ENCODE results near the gene EFCAB6.

EFCAB6 gene

GRCh38 chr22:43550672-43551071, 261.4 kb downstream of the EFCAB6 start:
- no peaks in the 10 kb centered on the region for H3F3A ChIP-seq (ENCODE audit: insufficient read depth, low read length)
- no peaks in the 10 kb centered on the region for H3K27me3 ChIP-seq (ENCODE audit: insufficient read depth, low read length)
- no peak overlapping the region for H3K4me3 ChIP-seq (ENCODE audit: low read depth, low read length, poor library complexity, severe bottlenecking)
- H4K20me1 ChIP-seq (ENCODE audit: insufficient read depth, low read length), result no peaks in the 10 kb centered on the region
- H3K27ac ChIP-seq (ENCODE audit: low read depth, low read length, poor library complexity, severe bottlenecking), result no peak overlapping the region
- H3K9me2 ChIP-seq (ENCODE audit: low read depth, low read length), result no peaks in the 10 kb centered on the region
- no peak overlapping the region for H2AFZ ChIP-seq (ENCODE audit: low read length)
- no peak for TF ChIP-seq EZH2 (IDR thresholded peaks at IDR 0.05; ENCODE audit: borderline replicate concordance, low read length)
- TF ChIP-seq CTCF (IDR thresholded peaks at IDR 0.05; ENCODE audit: low read length), result no peak
- H3K9ac ChIP-seq (ENCODE audit: low read length), result no peak overlapping the region
- no peaks in the 10 kb centered on the region for H3K9me3 ChIP-seq (ENCODE audit: low read length)
- H3K36me3 ChIP-seq (ENCODE audit: insufficient read depth, low read length), result no peaks in the 10 kb centered on the region
- H3K4me1 ChIP-seq (ENCODE audit: insufficient read depth, low read length, severe bottlenecking), result no peaks in the 10 kb centered on the region
- H3K79me2 ChIP-seq (ENCODE audit: insufficient read depth, low read length), result no peaks in the 10 kb centered on the region
- no peak overlapping the region for H3K4me2 ChIP-seq (ENCODE audit: low read length)

- Histone ChIP-seq H3K4me2 (ENCODE audit: low read length) (no peak overlapping the region), H3K27ac (ENCODE audit: low read depth, low read length, poor library complexity, severe bottlenecking) (no peak overlapping the region), H3K9me3 (ENCODE audit: low read length) (no peaks in the 10 kb centered on the region), H3K4me1 (ENCODE audit: insufficient read depth, low read length, severe bottlenecking) (no peaks in the 10 kb centered on the region), H4K20me1 (ENCODE audit: insufficient read depth, low read length) (no peaks in the 10 kb centered on the region), H3K79me2 (ENCODE audit: insufficient read depth, low read length) (no peaks in the 10 kb centered on the region), H3F3A (ENCODE audit: insufficient read depth, low read length) (no peaks in the 10 kb centered on the region), H3K27me3 (ENCODE audit: insufficient read depth, low read length) (no peaks in the 10 kb centered on the region), H2AFZ (ENCODE audit: low read length) (no peak overlapping the region), H3K9me2 (ENCODE audit: low read depth, low read length) (no peaks in the 10 kb centered on the region), H3K4me3 (ENCODE audit: low read depth, low read length, poor library complexity, severe bottlenecking) (no peak overlapping the region), H3K36me3 (ENCODE audit: insufficient read depth, low read length) (no peaks in the 10 kb centered on the region), H3K9ac (ENCODE audit: low read length) (no peak overlapping the region)
- no peak for TF ChIP-seq EZH2 (IDR thresholded peaks at IDR 0.05; ENCODE audit: borderline replicate concordance, low read length)
- no peak for TF ChIP-seq CTCF (IDR thresholded peaks at IDR 0.05; ENCODE audit: low read length)
Measured at GRCh38 chr22:43550024-43550620, 262.0 kb downstream of the EFCAB6 start.

- Histone ChIP-seq H3K4me2 (ENCODE audit: low read length) (no peak overlapping the region), H3F3A (ENCODE audit: insufficient read depth, low read length) (no peaks in the 10 kb centered on the region), H3K9ac (ENCODE audit: low read length) (no peak overlapping the region), H3K4me1 (ENCODE audit: insufficient read depth, low read length, severe bottlenecking) (no peaks in the 10 kb centered on the region), H4K20me1 (ENCODE audit: insufficient read depth, low read length) (no peaks in the 10 kb centered on the region), H3K4me3 (ENCODE audit: low read depth, low read length, poor library complexity, severe bottlenecking) (no peak overlapping the region), H3K27me3 (ENCODE audit: insufficient read depth, low read length) (no peaks in the 10 kb centered on the region), H2AFZ (ENCODE audit: low read length) (no peak overlapping the region), H3K27ac (ENCODE audit: low read depth, low read length, poor library complexity, severe bottlenecking) (no peak overlapping the region), H3K36me3 (ENCODE audit: insufficient read depth, low read length) (no peaks in the 10 kb centered on the region), H3K9me2 (ENCODE audit: low read depth, low read length) (no peaks in the 10 kb centered on the region), H3K9me3 (ENCODE audit: low read length) (no peaks in the 10 kb centered on the region), H3K79me2 (ENCODE audit: insufficient read depth, low read length) (no peaks in the 10 kb centered on the region)
- no peak for TF ChIP-seq EZH2 (IDR thresholded peaks at IDR 0.05; ENCODE audit: borderline replicate concordance, low read length)
- TF ChIP-seq CTCF (IDR thresholded peaks at IDR 0.05; ENCODE audit: low read length), result no peak
Measured at GRCh38 chr22:43546186-43546585, 265.9 kb downstream of the EFCAB6 start.
